Activated T-helper 1 cell treated with Interleukin-2 at 50 U/mL for 16 hours (primary cell): Measurements from ENCODE around the gene RETREG1.
"Not testable (repeated sequence)": the region's sequence is repeated elsewhere in the genome, so short reads cannot be mapped to it uniquely, and the experiment has no call there.

Source experiments
- DNase-seq: peaks from one replicate; pipeline ENCODE4 v3.0.0-alpha.2; 2020; ENCODE audit warnings: low read depth

RETREG1 gene

GRCh38 chr5:16487456-16487855, 129.3 kb downstream of the RETREG1 start:
- no peak for DNase-seq

- no peak for DNase-seq
Observed at GRCh38 chr5:16486711-16487111, 130.1 kb downstream of the RETREG1 start.

GRCh38 chr5:16485656-16486055, 131.1 kb downstream of the RETREG1 start:
- DNase-seq = no peak

- no peak for DNase-seq
Observed at GRCh38 chr5:16484081-16484480, 132.7 kb downstream of the RETREG1 start.

- no peak for DNase-seq
Observed at GRCh38 chr5:16483361-16483760, 133.4 kb downstream of the RETREG1 start.

GRCh38 chr5:16482891-16483290, 133.9 kb downstream of the RETREG1 start:
- no peak for DNase-seq

- no peak for DNase-seq
Observed at GRCh38 chr5:16480821-16481538, 135.8 kb downstream of the RETREG1 start.

GRCh38 chr5:16480144-16480543, 136.7 kb downstream of the RETREG1 start:
- DNase-seq = no peak

- DNase-seq = no peak
Observed at GRCh38 chr5:16477541-16477940, 139.3 kb downstream of the RETREG1 start.

GRCh38 chr5:16476417-16476816, 140.4 kb downstream of the RETREG1 start:
- DNase-seq = not testable (repeated sequence)

GRCh38 chr5:16471387-16471786, 145.4 kb downstream of the RETREG1 start:
- no peak for DNase-seq

- no peak for DNase-seq
Observed at GRCh38 chr5:16467363-16468219, 149.2 kb downstream of the RETREG1 start.

- peak; percentile 83 for DNase-seq
Observed at GRCh38 chr5:16465544-16466432, 151.0 kb downstream of the RETREG1 start, which contains the start of gene ZNF622. ZNF622 (minus strand) TSS chr5:16465800; CDS start chr5:16465665, 135 bp downstream.

GRCh38 chr5:16464664-16465543, 151.9 kb downstream of the RETREG1 start:
- DNase-seq = no peak

GRCh38 chr5:16464231-16464630, 152.6 kb downstream of the RETREG1 start:
- DNase-seq = no peak

GRCh38 chr5:16461782-16462181, 155.0 kb downstream of the RETREG1 start:
- DNase-seq = no peak

GRCh38 chr5:16461026-16461425, 155.8 kb downstream of the RETREG1 start:
- no peak for DNase-seq

GRCh38 chr5:16459451-16459850, 157.3 kb downstream of the RETREG1 start:
- DNase-seq = no peak

GRCh38 chr5:16457853-16458252, 158.9 kb downstream of the RETREG1 start:
- DNase-seq = no peak

GRCh38 chr5:16457451-16457850, 159.3 kb downstream of the RETREG1 start:
- DNase-seq = no peak
